Neuronal stem cell (in vitro differentiated cells): ENCODE measurements around the gene RNF145.

Experiments used
- DNase-seq: peaks from one replicate; pipeline ENCODE4 v3.0.0-alpha.2; 2013; ENCODE audit warnings: low spot score
- H2AFZ ChIP-seq: one replicate; pipeline ENCODE4 v1.6.1; 2013; ENCODE audit warnings: mild to moderate bottlenecking, low read length, inconsistent platforms
- H2AK5ac ChIP-seq: 2 replicates; pipeline ENCODE4 v1.6.1; 2013; ENCODE audit warnings: low read depth, mild to moderate bottlenecking, inconsistent platforms, low read length, moderate library complexity, mixed read lengths
- H2BK120ac ChIP-seq: 2 replicates; pipeline ENCODE4 v1.6.1; 2013; ENCODE audit warnings: low read depth, mild to moderate bottlenecking, inconsistent platforms, low read length, moderate library complexity, mixed read lengths
- H2BK12ac ChIP-seq: one replicate; pipeline ENCODE4 v1.6.1; 2013; ENCODE audit warnings: low read length, inconsistent platforms
- H2BK15ac ChIP-seq: 2 replicates; pipeline ENCODE4 v1.6.1; 2013; ENCODE audit warnings: mild to moderate bottlenecking, low read length, inconsistent platforms, mixed read lengths
- H2BK5ac ChIP-seq: one replicate; pipeline ENCODE4 v1.6.1; 2013; ENCODE audit warnings: inconsistent platforms, mild to moderate bottlenecking, low read length, moderate library complexity
- H3K14ac ChIP-seq: one replicate; pipeline ENCODE4 v1.6.1; 2013; ENCODE audit warnings: low read length, inconsistent platforms
- H3K18ac ChIP-seq: 2 replicates; pipeline ENCODE4 v1.6.1; 2013; ENCODE audit warnings: low read length, inconsistent platforms
- H3K23ac ChIP-seq: 2 replicates; pipeline ENCODE4 v1.6.1; 2013; ENCODE audit warnings: low read depth, mild to moderate bottlenecking, mixed read lengths, low read length, inconsistent platforms; ENCODE audit not compliant: poor library complexity
- H3K27ac ChIP-seq: replicated peaks from 3 replicates; pipeline ENCODE4 v1.5.1; 2013; ENCODE audit warnings: low read length, inconsistent platforms
- H3K27me3 ChIP-seq, 3 experiments: 2 replicates each; pipeline ENCODE4 v1.6.1; 2013; ENCODE audit warnings: low read length in 3 of 3, mild to moderate bottlenecking in 2 of 3, inconsistent platforms in 1 of 3, low read depth in 1 of 3, mixed read lengths in 1 of 3, moderate library complexity in 1 of 3; ENCODE audit not compliant: control insufficient read depth in 3 of 3, insufficient read depth in 3 of 3
- H3K36me3 ChIP-seq, 2 donors: replicated peaks in 1 of 2; 2 replicates each; pipeline ENCODE4 v1.6.1; 2013; ENCODE audit warnings: low read length in 2 of 2; ENCODE audit not compliant: control insufficient read depth in 2 of 2, insufficient read depth in 2 of 2
- H3K4ac ChIP-seq: 2 replicates; pipeline ENCODE4 v1.6.1; 2013; ENCODE audit warnings: inconsistent platforms, mild to moderate bottlenecking, low read length, moderate library complexity
- H3K4me1 ChIP-seq, 2 donors: 1 replicate in 1 of 2; 2 replicates in 1 of 2; pipeline ENCODE4 v1.6.1; 2013; ENCODE audit warnings: low read length in 2 of 2, low read depth in 1 of 2; ENCODE audit not compliant: control insufficient read depth in 2 of 2, insufficient read depth in 1 of 2
- H3K4me2 ChIP-seq: one replicate; pipeline ENCODE4 v1.6.1; 2013; ENCODE audit warnings: mild to moderate bottlenecking, low read length, inconsistent platforms; ENCODE audit not compliant: insufficient read depth, poor library complexity, severe bottlenecking
- H3K4me3 ChIP-seq, 2 donors: 2 replicates each; pipeline ENCODE4 v1.5.1; 2013; ENCODE audit warnings: low read length in 2 of 2, mild to moderate bottlenecking in 2 of 2, inconsistent platforms in 1 of 2, moderate library complexity in 1 of 2
- H3K79me1 ChIP-seq: one replicate; pipeline ENCODE4 v1.6.1; 2013; ENCODE audit warnings: low read depth, mild to moderate bottlenecking, inconsistent platforms, low read length, moderate library complexity
- H3K9ac ChIP-seq: one replicate; pipeline ENCODE4 v1.6.1; 2013; ENCODE audit warnings: mild to moderate bottlenecking, low read depth, low read length, inconsistent platforms; ENCODE audit not compliant: poor library complexity
- H3K9me3 ChIP-seq, 2 donors: replicated peaks in 1 of 2; 2 replicates each; pipeline versions ENCODE3 to v1.6.1; 2013; ENCODE audit warnings: low read length in 2 of 2, mild to moderate bottlenecking in 2 of 2, inconsistent platforms in 1 of 2, low read depth in 1 of 2, mixed read lengths in 1 of 2, moderate library complexity in 1 of 2; ENCODE audit not compliant: control insufficient read depth in 2 of 2, insufficient read depth in 1 of 2
- H4K8ac ChIP-seq: one replicate; pipeline ENCODE4 v1.6.1; 2013; ENCODE audit warnings: low read depth, mild to moderate bottlenecking, inconsistent platforms, low read length, moderate library complexity
- H4K91ac ChIP-seq: one replicate; pipeline ENCODE4 v1.6.1; 2013; ENCODE audit warnings: low read length, low read depth, mild to moderate bottlenecking, inconsistent platforms; ENCODE audit not compliant: poor library complexity
- WGBS, 2 donors: extraction: QIAGEN DNeasy Blood & Tissue Kit; methylation state at CpG; one replicate each; pipeline ENCODE4 v1.1.7; 2013; ENCODE audit warnings: missing lambda C conversion rate in 2 of 2, mixed read lengths in 1 of 2; ENCODE audit not compliant: insufficient read length in 2 of 2, insufficient replicate concordance in 1 of 2; ENCODE audit errors: extremely low coverage in 2 of 2; 5-methylcytosine and 5-hydroxymethylcytosine counted together

RNF145 gene

DNA sequence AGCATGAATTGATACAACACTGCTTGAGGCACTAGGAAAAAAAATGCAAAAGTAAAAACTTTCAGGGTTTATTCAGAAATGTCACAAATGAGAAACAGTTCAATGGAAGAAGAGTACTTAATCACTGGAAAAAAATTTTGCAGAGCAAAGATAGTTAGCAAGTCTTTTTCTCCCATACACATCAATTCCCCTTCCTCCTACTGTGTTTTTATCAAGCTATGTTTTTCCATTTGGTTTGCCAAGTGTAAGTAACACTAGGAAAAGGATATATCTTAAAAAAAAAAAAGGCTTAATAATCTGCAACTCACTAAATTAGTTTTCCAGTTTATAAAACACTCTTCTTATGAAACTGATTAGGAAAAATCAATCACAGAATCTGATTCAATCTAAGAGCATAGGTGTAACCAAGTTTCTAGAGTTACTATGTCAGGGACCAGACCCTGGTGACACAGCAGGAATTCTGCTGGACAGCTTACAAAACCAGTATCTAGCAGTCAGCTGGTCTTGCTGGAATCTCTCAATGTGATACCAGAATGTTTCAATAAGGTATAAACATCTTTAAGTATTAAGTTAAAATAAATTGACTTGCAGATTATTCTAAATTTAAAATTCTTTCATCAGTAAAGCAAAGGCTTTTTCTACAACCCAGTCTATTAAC is 34.7 kb downstream of the RNF145 start:
- Histone ChIP-seq H3K9ac (no peak overlapping the region), H3K79me1 (peaks cover 2% of the 10 kb centered on the region), H2AK5ac (no peak overlapping the region), H3K18ac (no peak overlapping the region), H3K9me3 (peaks cover 0 to 10% of the 10 kb centered on the region in 2 donors), H2BK5ac (no peak overlapping the region), H2AFZ (no peak overlapping the region), H3K14ac (no peak overlapping the region), H2BK15ac (no peak overlapping the region), H2BK12ac (no peak overlapping the region), H3K4me1 (no peaks in the 10 kb centered on the region), H2BK120ac (no peak overlapping the region), H4K8ac (no peak overlapping the region), H3K4ac (no peak overlapping the region), H3K27me3 (no peaks in the 10 kb centered on the region), H3K23ac (no peak overlapping the region), H3K27ac (no peak overlapping the region), H4K91ac (no peak overlapping the region), H3K4me3 (no peak overlapping the region), H3K4me2 (no peak overlapping the region), H3K36me3 (peaks cover 4 to 95% of the 10 kb centered on the region in 2 donors)
- no peak for DNase-seq

DNA sequence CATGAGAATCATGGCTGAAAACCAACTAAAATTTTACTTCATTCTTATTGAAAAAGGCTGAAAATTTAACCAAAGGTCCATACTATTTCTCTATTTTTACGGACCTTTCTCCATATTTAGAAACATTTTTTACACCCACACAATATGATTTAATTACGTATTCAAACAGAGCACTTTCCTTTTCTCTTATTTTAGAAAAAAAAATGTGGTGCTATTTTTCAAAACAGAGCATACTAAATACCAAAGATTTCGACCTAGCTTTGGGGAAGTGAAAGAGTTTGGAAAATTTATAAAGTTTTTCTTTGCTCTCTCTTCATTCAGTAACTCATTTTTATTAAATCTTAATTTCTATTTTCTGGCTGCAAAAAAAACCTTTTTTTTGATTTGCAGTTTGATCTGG is 38.1 kb downstream of the RNF145 start:
- no peak overlapping the region for H2AK5ac ChIP-seq
- DNase-seq: no peak
- no peak overlapping the region for H2BK15ac ChIP-seq
- H3K9me3 ChIP-seq: peaks cover 0 to 9% of the 10 kb centered on the region in 2 donors
- no peak overlapping the region for H2AFZ ChIP-seq
- no CpG with 5 or more reads among the region's 3 CpGs for WGBS, 2 donors
- no peak overlapping the region for H2BK120ac ChIP-seq
- H3K23ac ChIP-seq: no peak overlapping the region
- no peak overlapping the region for H3K27ac ChIP-seq
- H3K14ac ChIP-seq: no peak overlapping the region
- no peak overlapping the region for H3K4me2 ChIP-seq
- no peak overlapping the region for H4K91ac ChIP-seq
- H2BK12ac ChIP-seq: no peak overlapping the region
- H2BK5ac ChIP-seq: no peak overlapping the region
- H3K18ac ChIP-seq: no peak overlapping the region
- H3K4me3 ChIP-seq: no peak overlapping the region
- no peaks in the 10 kb centered on the region for H3K27me3 ChIP-seq
- H3K4ac ChIP-seq: no peak overlapping the region
- peaks cover 2% of the 10 kb centered on the region for H3K79me1 ChIP-seq
- H3K9ac ChIP-seq: no peak overlapping the region
- H3K36me3 ChIP-seq: peaks cover 6 to 94% of the 10 kb centered on the region in 2 donors
- H3K4me1 ChIP-seq: no peaks in the 10 kb centered on the region
- no peak overlapping the region for H4K8ac ChIP-seq

DNA sequence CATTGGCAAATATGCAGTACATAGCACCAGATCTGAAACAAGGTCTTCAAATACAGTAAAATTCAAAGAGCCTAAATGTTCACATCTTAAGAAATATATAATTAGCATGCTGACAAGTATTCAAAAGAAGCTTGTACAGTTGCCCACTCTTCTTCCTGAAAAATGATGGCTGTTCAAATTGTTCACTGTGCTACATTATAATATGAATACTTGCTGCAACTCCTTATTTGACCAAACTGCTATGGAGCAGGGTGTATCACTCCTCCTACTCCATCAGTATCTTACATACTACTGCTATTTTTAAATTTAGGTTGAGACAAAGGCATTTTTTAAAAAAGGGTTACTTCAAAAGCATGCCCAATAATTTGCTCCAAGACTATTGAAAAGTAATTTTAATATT is 39.3 kb downstream of the RNF145 start:
- Histone ChIP-seq H3K36me3 (peaks cover 7 to 91% of the 10 kb centered on the region in 2 donors), H3K4me3 (no peak overlapping the region), H3K27ac (no peak overlapping the region), H2BK15ac (no peak overlapping the region), H3K23ac (no peak overlapping the region), H4K8ac (no peak overlapping the region), H3K27me3 (no peaks in the 10 kb centered on the region), H4K91ac (no peak overlapping the region), H3K4ac (no peak overlapping the region), H2AFZ (no peak overlapping the region), H3K4me1 (no peaks in the 10 kb centered on the region), H3K9ac (no peak overlapping the region), H2BK5ac (no peak overlapping the region), H3K79me1 (peaks cover 2% of the 10 kb centered on the region), H3K4me2 (no peak overlapping the region), H2BK120ac (no peak overlapping the region), H3K18ac (no peak overlapping the region), H2AK5ac (no peak overlapping the region), H3K14ac (no peak overlapping the region), H2BK12ac (no peak overlapping the region), H3K9me3 (no peaks in the 10 kb centered on the region)
- no peak for DNase-seq

DNA sequence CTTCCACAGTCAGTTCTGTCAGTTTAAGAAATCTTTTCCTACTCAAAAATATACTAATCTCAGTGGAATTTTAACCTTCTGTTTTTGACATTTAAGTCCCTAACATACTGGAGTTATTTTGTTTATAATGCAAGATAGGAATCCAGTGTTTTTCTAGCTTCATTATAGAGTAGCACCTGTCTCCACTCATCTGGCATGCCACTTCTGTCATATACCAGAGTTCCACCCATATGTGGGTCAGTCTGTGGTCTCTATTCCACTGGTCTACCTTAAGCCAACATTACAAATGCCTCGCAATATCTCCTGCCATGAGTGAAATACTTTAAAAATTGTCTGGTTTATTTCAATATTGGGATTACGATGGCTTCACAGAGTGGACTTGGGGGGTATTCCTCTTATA is 42.9 kb downstream of the RNF145 start:
- Histone ChIP-seq H2AFZ (no peak overlapping the region), H3K4me2 (no peak overlapping the region), H3K79me1 (no peaks in the 10 kb centered on the region), H3K14ac (no peak overlapping the region), H3K4ac (no peak overlapping the region), H2BK5ac (no peak overlapping the region), H2AK5ac (no peak overlapping the region), H3K23ac (no peak overlapping the region), H4K8ac (no peak overlapping the region), H4K91ac (no peak overlapping the region), H2BK15ac (no peak overlapping the region), H3K27ac (no peak overlapping the region), H3K18ac (no peak overlapping the region), H3K27me3 (no peaks in the 10 kb centered on the region), H2BK12ac (no peak overlapping the region), H2BK120ac (no peak overlapping the region), H3K4me1 (no peaks in the 10 kb centered on the region), H3K9me3 (no peaks in the 10 kb centered on the region), H3K4me3 (no peak overlapping the region), H3K9ac (no peak overlapping the region), H3K36me3 (peaks cover 8 to 89% of the 10 kb centered on the region in 2 donors)
- no CpG with 5 or more reads among the region's 2 CpGs for WGBS, 2 donors
- DNase-seq: no peak
